ENCODE data around the gene KDM4C. TPM values are rescaled to one million over a fixed set of nuclear protein-coding genes. Genes with fewer than 3 reads are reported as not detected.
"Not testable (repeated sequence)": the region's sequence is repeated elsewhere in the genome, so short reads cannot be mapped to it uniquely, and the experiment has no call there.

The KDM4C gene
- total and polyA plus RNA-seq, 2 donors = 16.3 to 66.1 TPM

DNA sequence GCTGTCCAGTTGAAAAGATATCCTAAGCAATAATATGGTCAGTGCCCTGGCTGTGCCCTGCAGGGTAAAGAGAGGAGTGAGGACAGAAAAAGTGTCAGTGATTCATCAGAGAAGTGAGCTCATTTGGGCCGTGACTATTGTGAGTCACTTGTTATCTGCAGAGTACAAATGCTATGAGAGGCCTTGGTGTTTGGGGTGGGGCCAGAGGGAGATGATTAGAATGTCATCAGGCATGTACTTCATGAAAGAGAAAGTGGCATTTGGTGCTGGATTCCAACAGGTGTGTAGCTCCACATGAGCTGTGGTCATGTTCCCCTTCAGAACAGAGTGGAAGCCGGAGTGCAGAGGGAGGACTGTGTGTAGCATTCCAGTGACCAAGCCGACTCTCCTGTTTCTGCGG is 174.1 kb downstream of the KDM4C start:
- WGBS = 55% methylated on average over 4 of the region's 4 CpGs
- no peak overlapping the region for H3K4me3 ChIP-seq (ENCODE audit: low read depth, low read length)
- H3K4me1 ChIP-seq (ENCODE audit: insufficient read depth) = no peaks in the 10 kb centered on the region
- no peak overlapping the region for H3K27ac ChIP-seq (ENCODE audit: low read depth)
- DNase-seq (ENCODE audit: extremely low spot score) = no peak
- H3K36me3 ChIP-seq (ENCODE audit: insufficient read depth) = no peaks in the 10 kb centered on the region

DNA sequence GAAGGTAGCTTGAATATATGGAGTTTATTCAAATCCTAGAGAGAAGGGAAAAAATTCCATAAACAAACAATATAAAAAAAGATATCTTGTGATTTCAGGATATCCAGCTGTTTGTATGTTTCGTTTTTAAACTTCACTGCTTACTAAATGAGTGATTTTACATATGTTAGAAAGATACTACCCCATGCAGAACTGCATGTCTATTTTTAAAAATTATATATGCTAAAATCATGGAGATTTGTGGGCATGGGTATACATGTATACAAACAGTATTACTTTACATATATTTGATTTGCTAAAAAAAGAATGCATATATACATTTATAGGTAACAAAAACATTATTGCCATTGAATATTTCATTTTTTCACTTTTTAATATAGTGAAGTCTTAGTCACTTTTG is 178.3 kb downstream of the KDM4C start:
- no peak overlapping the region for H3K4me3 ChIP-seq (ENCODE audit: low read depth, low read length)
- WGBS = 75% methylated on average over 1 of the region's 1 CpG
- no peak overlapping the region for H3K27ac ChIP-seq (ENCODE audit: low read depth)
- no peak for DNase-seq (ENCODE audit: extremely low spot score)
- H3K4me1 ChIP-seq (ENCODE audit: insufficient read depth) = no peaks in the 10 kb centered on the region
- H3K36me3 ChIP-seq (ENCODE audit: insufficient read depth) = no peaks in the 10 kb centered on the region

DNA sequence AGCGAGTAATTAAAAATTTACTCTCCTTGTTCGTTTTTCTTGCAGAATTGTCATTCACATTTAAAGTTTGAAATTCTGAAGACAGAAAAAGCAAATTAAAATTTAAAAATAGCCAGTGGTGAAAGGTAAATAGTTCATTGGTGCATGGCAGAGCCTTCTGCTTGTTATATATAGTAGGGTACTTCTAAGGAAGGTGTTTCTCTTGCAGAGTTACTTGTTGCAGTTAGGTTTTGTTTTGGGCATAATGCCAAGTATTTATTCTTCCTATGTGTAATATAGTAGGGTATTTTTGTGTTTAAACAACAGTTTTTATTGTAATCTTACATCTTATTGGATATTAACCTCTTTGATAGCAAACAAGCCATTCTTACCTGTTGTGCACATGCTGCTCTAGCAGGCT is 179.4 kb downstream of the KDM4C start:
- no peak for DNase-seq (ENCODE audit: extremely low spot score)
- no peak overlapping the region for H3K4me3 ChIP-seq (ENCODE audit: low read depth, low read length)
- no peak overlapping the region for H3K27ac ChIP-seq (ENCODE audit: low read depth)
- no peaks in the 10 kb centered on the region for H3K4me1 ChIP-seq (ENCODE audit: insufficient read depth)
- no peaks in the 10 kb centered on the region for H3K36me3 ChIP-seq (ENCODE audit: insufficient read depth)
- over 99% methylated on average over 2 of the region's 2 CpGs for WGBS

DNA sequence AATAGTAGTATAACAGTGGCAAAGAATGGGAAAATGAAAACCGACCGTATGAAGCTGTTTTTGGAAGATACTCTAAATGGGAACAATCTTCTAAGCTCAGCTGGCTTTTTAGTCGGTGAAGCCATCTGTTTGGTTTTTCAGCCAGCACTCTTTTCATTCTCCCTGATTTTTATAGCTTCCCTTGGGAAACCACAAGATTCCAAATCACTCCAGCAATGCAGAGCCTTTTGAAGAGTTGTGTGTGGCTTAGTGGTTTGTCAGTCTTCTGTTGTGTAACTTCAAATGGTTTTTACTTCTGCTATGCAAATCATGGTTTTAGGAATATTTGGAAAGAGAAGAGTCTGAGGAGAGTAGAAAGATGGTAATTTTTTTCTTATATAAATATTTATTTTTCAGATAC is 180.7 kb downstream of the KDM4C start:
- DNase-seq (ENCODE audit: extremely low spot score) = no peak
- no peaks in the 10 kb centered on the region for H3K36me3 ChIP-seq (ENCODE audit: insufficient read depth)
- no peaks in the 10 kb centered on the region for H3K4me1 ChIP-seq (ENCODE audit: insufficient read depth)
- 21% methylated on average over 3 of the region's 3 CpGs for WGBS
- H3K4me3 ChIP-seq (ENCODE audit: low read depth, low read length) = no peak overlapping the region
- no peak overlapping the region for H3K27ac ChIP-seq (ENCODE audit: low read depth)

DNA sequence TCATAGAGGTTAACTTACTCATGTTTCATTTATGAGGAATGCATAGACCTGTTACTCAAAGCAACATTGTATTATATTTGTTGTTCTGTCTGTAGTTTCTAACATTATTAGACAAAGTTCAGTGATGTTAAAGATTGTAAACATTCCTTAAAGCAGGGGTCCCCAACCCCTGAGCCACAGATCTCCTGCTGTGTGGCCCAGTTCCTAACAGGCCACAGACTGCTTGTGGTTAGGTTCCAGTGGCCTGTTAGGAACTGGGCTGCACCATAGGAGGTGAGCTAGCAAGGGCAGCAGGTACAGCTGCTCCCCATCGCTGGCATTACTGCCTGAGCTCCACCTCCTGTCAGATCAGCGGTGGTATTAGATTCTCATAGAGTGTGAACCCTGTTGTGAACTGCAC is 181.1 kb downstream of the KDM4C start:
- no peaks in the 10 kb centered on the region for H3K4me1 ChIP-seq (ENCODE audit: insufficient read depth)
- H3K27ac ChIP-seq (ENCODE audit: low read depth) = no peak overlapping the region
- WGBS = 89% methylated on average over 2 of the region's 2 CpGs

DNA sequence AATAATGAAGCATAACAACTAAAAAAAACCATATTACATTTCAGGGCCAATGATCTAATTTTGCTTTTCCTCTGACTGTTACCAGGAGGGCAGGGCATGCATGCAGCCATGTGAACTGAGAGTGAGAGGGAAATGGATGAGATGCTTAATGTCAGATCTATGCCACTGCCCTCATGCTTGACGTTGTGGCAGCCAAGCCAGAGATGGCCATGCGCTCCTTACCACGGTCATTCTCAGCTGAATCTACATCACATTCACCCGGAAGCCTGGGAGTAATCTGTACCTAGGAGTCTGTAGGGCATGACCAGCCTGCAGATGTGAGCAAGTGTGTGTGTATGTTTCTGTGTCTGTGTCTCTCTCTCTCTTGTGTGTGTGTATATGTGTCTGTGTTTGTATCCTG is 183.7 kb downstream of the KDM4C start:
- Histone ChIP-seq H3K4me1 (ENCODE audit: insufficient read depth) (no peaks in the 10 kb centered on the region), H3K36me3 (ENCODE audit: insufficient read depth) (no peaks in the 10 kb centered on the region), H3K4me3 (ENCODE audit: low read depth, low read length) (no peak overlapping the region), H3K27ac (ENCODE audit: low read depth) (no peak overlapping the region)
- DNase-seq (ENCODE audit: extremely low spot score) = no peak
- WGBS = 86% methylated on average over 4 of the region's 4 CpGs

More for the DNA sequence above, 181.1 kb downstream of the KDM4C start:
- Histone ChIP-seq H3K4me3 (ENCODE audit: low read depth, low read length) (no peak overlapping the region), H3K36me3 (ENCODE audit: insufficient read depth) (no peaks in the 10 kb centered on the region)
- no peak for DNase-seq (ENCODE audit: extremely low spot score)

DNA sequence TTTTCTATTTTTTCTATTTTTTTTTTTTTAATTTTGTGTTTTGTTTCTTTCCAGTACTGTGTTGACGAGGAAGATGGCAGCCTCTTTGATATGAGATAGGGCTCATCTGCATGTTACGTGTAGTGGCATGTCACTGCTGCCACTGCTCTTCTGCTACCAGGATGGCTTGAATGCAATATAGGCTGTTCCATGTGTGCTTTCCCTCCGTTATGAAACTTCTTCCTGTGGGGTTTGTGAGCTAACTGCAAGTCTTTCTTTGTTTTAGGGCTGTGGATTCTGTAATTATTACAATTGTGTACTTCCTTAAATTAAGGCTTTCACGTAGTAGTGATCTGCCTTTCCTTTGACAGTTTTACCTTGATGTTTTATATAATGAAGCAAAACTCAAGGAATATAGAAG is 184.6 kb downstream of the KDM4C start:
- WGBS = 88% methylated on average over 4 of the region's 4 CpGs
- Histone ChIP-seq H3K4me3 (ENCODE audit: low read depth, low read length) (no peak overlapping the region), H3K4me1 (ENCODE audit: insufficient read depth) (no peaks in the 10 kb centered on the region), H3K36me3 (ENCODE audit: insufficient read depth) (no peaks in the 10 kb centered on the region), H3K27ac (ENCODE audit: low read depth) (no peak overlapping the region)
- no peak for DNase-seq (ENCODE audit: extremely low spot score)

DNA sequence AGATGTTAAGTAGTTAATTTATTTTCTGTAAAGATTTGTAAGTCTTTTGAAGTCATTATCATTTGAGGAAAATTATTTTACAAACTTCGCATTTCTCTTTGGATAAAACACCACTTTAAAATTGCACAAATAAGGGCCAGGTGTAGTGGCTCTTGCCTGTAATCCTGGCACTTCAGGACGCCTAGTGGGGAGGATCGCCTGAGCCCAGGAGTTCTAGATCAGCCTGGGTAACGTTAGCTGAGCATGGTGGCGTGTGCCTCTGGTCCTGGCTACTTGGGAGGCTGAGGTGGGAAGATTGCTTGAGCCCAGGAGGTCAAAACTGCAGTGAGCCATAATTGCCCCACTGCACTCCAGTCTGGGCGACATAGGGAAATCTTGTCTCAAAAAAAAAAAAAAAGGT is 185.5 kb downstream of the KDM4C start:
- DNase-seq (ENCODE audit: extremely low spot score) = no peak
- Histone ChIP-seq H3K27ac (ENCODE audit: low read depth) (no peak overlapping the region), H3K36me3 (ENCODE audit: insufficient read depth) (no peaks in the 10 kb centered on the region), H3K4me3 (ENCODE audit: low read depth, low read length) (no peak overlapping the region), H3K4me1 (ENCODE audit: insufficient read depth) (no peaks in the 10 kb centered on the region)
- 93% methylated on average over 6 of the region's 6 CpGs for WGBS

DNA sequence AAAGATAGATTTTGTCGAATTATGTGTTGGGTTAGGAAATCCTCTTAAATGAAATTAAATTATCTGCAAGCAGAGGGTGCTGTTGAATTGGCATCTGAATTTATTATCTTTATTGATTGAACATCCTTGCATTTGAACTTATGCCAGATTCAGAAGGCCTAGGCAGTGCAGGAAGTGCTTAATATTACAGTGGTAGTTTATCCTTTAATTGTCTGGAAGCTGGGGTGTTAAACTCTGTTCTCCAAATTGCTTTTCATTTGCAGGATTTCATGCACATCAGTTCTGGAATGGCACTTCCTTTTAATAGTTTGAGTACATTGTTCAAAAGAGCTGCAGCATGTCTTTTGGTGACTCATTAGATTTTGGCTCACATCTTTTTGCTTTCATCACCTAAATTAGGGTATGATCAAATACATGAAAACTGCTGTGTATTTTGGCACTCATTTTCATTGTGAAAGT is 186.3 kb downstream of the KDM4C start:
- WGBS = 76% methylated on average over 1 of the region's 1 CpG
- no peaks in the 10 kb centered on the region for H3K4me1 ChIP-seq (ENCODE audit: insufficient read depth)
- no peak overlapping the region for H3K27ac ChIP-seq (ENCODE audit: low read depth)
- no peak overlapping the region for H3K4me3 ChIP-seq (ENCODE audit: low read depth, low read length)
- no peaks in the 10 kb centered on the region for H3K36me3 ChIP-seq (ENCODE audit: insufficient read depth)
- no peak for DNase-seq (ENCODE audit: extremely low spot score)

DNA sequence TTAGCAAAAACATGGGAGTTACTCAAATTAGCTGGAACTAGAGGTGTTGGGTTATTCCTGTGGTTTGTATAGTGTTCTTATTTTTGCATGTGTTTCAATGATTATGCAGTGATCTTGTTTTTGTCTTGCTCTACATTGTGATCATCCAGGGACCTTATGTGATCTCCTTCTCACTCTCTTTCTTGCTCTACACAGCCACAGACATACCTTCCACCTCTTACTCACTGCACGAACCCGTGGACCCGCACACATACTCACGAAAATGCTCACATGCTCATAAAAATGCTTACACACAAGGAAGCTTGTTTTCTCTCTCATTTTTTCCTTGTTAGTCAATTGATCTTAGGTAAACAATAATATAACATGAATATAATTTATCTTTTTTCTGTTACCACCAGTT is 187.1 kb downstream of the KDM4C start:
- no peak for DNase-seq (ENCODE audit: extremely low spot score)
- WGBS = 81% methylated on average over 4 of the region's 4 CpGs

DNA sequence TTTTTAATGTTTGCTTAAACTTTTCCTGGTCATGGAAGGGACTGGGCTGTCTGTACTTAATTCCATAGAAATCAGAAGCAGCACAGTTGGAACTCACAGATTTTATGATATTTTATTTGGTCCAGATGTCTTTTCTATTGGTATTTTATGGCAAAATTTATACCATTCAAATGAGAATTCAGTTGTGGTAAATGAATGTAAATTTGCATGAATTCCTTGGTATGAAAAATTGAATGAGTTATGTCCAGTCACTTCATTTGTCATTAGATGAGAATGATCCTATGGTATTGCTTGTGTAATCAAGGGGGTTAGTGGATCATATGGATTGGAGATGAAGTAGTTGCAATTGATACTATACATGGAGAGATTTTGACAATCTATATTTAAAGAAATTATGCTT is 188.0 kb downstream of the KDM4C start:
- H3K36me3 ChIP-seq (ENCODE audit: insufficient read depth) = no peaks in the 10 kb centered on the region
- H3K4me3 ChIP-seq (ENCODE audit: low read depth, low read length) = no peak overlapping the region
- no peak overlapping the region for H3K27ac ChIP-seq (ENCODE audit: low read depth)
- H3K4me1 ChIP-seq (ENCODE audit: insufficient read depth) = no peaks in the 10 kb centered on the region
- no peak for DNase-seq (ENCODE audit: extremely low spot score)

More for the DNA sequence above, 187.1 kb downstream of the KDM4C start:
- Histone ChIP-seq H3K4me3 (ENCODE audit: low read depth, low read length) (no peak overlapping the region), H3K27ac (ENCODE audit: low read depth) (no peak overlapping the region), H3K36me3 (ENCODE audit: insufficient read depth) (no peaks in the 10 kb centered on the region), H3K4me1 (ENCODE audit: insufficient read depth) (no peaks in the 10 kb centered on the region)

DNA sequence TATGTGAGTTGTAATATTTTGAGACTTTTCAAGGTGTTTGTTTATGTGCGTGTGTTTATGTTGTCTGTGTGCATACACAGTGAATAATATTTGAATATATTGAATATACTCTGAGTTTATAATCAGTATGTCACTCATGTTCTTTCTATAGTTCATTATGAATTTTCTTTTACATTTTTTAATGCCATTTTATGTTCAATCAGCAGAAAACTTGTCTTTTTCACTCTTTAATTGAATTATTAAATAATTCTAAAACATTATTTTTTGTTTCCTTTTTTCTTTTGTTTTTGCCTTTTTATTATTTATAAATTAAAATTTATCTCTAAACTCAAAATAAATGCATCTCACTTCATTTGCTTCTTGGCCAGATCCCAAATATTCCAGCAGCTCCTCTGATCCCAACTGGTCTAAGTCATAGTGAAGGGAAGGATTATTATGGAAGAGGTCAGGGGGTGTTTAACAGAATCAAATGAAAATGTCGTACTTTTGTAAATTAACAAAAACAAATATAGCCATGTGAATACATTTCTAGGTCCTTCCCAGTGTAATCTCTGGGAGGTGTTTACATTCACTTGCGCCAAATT is 188.9 kb downstream of the KDM4C start:
- Histone ChIP-seq H3K4me3 (ENCODE audit: low read depth, low read length) (no peak overlapping the region), H3K36me3 (ENCODE audit: insufficient read depth) (no peaks in the 10 kb centered on the region), H3K4me1 (ENCODE audit: insufficient read depth) (no peaks in the 10 kb centered on the region), H3K27ac (ENCODE audit: low read depth) (no peak overlapping the region)
- WGBS = 85% methylated on average over 3 of the region's 3 CpGs
- no peak for DNase-seq (ENCODE audit: extremely low spot score)

DNA sequence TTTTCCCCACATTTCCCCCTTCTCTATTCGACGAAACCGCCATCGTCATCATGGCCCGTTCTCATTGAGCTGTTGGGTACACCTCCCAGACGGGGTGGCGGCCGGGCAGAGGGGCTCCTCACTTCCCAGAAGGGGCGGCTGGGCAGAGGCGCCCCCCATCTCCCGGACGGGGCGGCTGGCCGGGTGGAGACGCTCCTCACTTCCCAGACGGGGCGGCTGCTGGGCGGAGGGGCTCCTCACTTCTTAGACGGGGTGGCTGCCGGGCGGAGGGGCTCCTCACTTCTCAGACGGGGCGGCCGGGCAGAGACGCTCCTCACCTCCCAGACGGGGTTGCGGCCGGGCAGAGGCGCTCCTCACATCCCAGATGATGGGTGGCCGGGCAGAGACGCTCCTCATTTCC is 191.1 kb downstream of the KDM4C start:
- not testable (repeated sequence) for H3K36me3 ChIP-seq (ENCODE audit: insufficient read depth); DNase-seq (ENCODE audit: extremely low spot score); H3K4me1 ChIP-seq (ENCODE audit: insufficient read depth); H3K4me3 ChIP-seq (ENCODE audit: low read depth, low read length); H3K27ac ChIP-seq (ENCODE audit: low read depth)
- WGBS = 97% methylated on average over 31 of the region's 31 CpGs

DNA sequence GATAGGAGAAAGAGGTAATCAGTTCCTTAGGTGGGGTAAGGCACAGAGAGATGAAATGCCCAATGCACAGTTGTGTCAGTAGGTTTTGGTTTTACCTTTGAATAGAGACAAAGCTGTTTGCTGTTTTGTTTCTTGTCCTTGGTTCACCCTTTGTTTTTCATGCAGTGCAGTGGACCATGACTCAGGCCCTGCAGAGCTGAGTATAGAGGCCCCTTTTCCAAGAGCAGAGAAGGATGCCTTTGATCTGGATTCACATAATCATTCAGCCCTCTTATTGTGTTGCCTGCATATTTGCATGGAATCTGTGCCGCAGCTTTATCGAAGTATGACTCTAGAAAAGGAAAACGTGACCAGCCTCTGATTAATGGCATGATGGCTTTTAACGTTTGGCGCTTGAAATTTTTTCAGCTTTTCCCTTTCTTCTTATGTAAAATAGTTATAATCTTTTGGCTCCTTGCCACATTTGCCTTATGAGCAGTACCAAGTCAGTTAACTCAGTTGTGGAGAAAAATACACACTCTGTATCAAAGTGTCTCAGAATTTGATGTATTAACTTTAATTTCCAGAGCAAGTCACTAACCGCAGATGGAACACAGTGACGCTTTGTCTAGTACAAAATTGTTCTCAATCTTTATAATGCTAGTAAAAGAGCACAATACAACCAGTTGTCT is 197.6 kb downstream of the KDM4C start:
- DNase-seq (ENCODE audit: extremely low spot score) = no peak
- no peaks in the 10 kb centered on the region for H3K4me1 ChIP-seq (ENCODE audit: insufficient read depth)
- H3K36me3 ChIP-seq (ENCODE audit: insufficient read depth) = no peaks in the 10 kb centered on the region
- no peak overlapping the region for H3K27ac ChIP-seq (ENCODE audit: low read depth)
- 76% methylated on average over 7 of the region's 7 CpGs for WGBS
- no peak overlapping the region for H3K4me3 ChIP-seq (ENCODE audit: low read depth, low read length)

All from urinary bladder (tissue), 4 donors.